HAP-1 (cell line): ENCODE data around the gene VAV2.

Experiments
- DNase-seq, 2 experiments: peaks; one replicate each; pipeline ENCODE4 v3.0.0-alpha.2; 2016 to 2020; ENCODE audit warnings: low spot score in 2 of 2
- H3K27me3 ChIP-seq: fragments of 250-450 bp; sonication (Bioruptor Pico); 2 replicates; pipeline ENCODE4 v1.5.1; 2020; ENCODE audit warnings: low read depth, mild to moderate bottlenecking, moderate library complexity
- H3K36me3 ChIP-seq: fragments of 250-450 bp; sonication (Bioruptor Pico); replicated peaks from 2 replicates; pipeline ENCODE4 v1.5.1; 2020; ENCODE audit warnings: mild to moderate bottlenecking
- H3K4me1 ChIP-seq: fragments of 250-450 bp; sonication (Bioruptor Pico); 2 replicates; pipeline ENCODE4 v1.5.1; 2020; ENCODE audit warnings: mild to moderate bottlenecking
- H3K4me3 ChIP-seq: fragments of 250-450 bp; sonication (Bioruptor Pico); 2 replicates; pipeline ENCODE4 v1.5.1; 2020; ENCODE audit warnings: mild to moderate bottlenecking, moderate library complexity
- H3K9me3 ChIP-seq: fragments of 250-450 bp; sonication (Bioruptor Pico); 2 replicates; pipeline ENCODE4 v1.5.1; 2020; ENCODE audit warnings: mild to moderate bottlenecking, moderate library complexity
- in situ Hi-C: fragments of 300-500 bp; cut with MboI; formaldehyde crosslinking; loops from 3 replicates; pipeline ENCODE4 v1.14.3; 2020; ENCODE audit warnings: low sequenced_read_pairs, inconsistent platforms, mixed read lengths

The VAV2 gene

GRCh38 chr9:133853331-133853730 lies 138.8 kb downstream of the VAV2 start:
- no peaks in the 10 kb centered on the region for H3K4me1 ChIP-seq
- in situ Hi-C loops, result no loop called here
- H3K4me3 ChIP-seq, result no peak overlapping the region
- no peaks in the 10 kb centered on the region for H3K9me3 ChIP-seq
- no peaks in the 10 kb centered on the region for H3K36me3 ChIP-seq
- no peaks in the 10 kb centered on the region for H3K27me3 ChIP-seq
- no peak for DNase-seq

- Histone ChIP-seq H3K9me3 (no peaks in the 10 kb centered on the region), H3K27me3 (no peaks in the 10 kb centered on the region), H3K4me3 (no peak overlapping the region), H3K36me3 (no peaks in the 10 kb centered on the region), H3K4me1 (no peaks in the 10 kb centered on the region)
- DNase-seq, result no peak
- in situ Hi-C loops, result no loop called here
Observed at GRCh38 chr9:133852431-133852830, 139.7 kb downstream of the VAV2 start.

- in situ Hi-C loops, result no loop called here
- H3K36me3 ChIP-seq, result no peaks in the 10 kb centered on the region
- DNase-seq, result no peak
- no peaks in the 10 kb centered on the region for H3K4me1 ChIP-seq
- H3K4me3 ChIP-seq, result no peak overlapping the region
- H3K9me3 ChIP-seq, result no peaks in the 10 kb centered on the region
- no peaks in the 10 kb centered on the region for H3K27me3 ChIP-seq
Observed at GRCh38 chr9:133851693-133852092, 140.4 kb downstream of the VAV2 start.

GRCh38 chr9:133850937-133851336 lies 141.2 kb downstream of the VAV2 start:
- H3K4me1 ChIP-seq, result no peaks in the 10 kb centered on the region

GRCh38 chr9:133850161-133850560 lies 142.0 kb downstream of the VAV2 start:
- DNase-seq, result no peak
- Histone ChIP-seq H3K27me3 (no peaks in the 10 kb centered on the region), H3K4me3 (no peak overlapping the region), H3K9me3 (no peaks in the 10 kb centered on the region), H3K4me1 (no peaks in the 10 kb centered on the region), H3K36me3 (no peaks in the 10 kb centered on the region)
- in situ Hi-C loops, result no loop called here

More at GRCh38 chr9:133850937-133851336, 141.2 kb downstream of the VAV2 start:
- H3K4me3 ChIP-seq, result no peak overlapping the region
- H3K9me3 ChIP-seq, result no peaks in the 10 kb centered on the region
- in situ Hi-C loops, result no loop called here
- DNase-seq, result no peak
- H3K27me3 ChIP-seq, result no peaks in the 10 kb centered on the region
- no peaks in the 10 kb centered on the region for H3K36me3 ChIP-seq

GRCh38 chr9:133849110-133849670 lies 142.9 kb downstream of the VAV2 start:
- H3K4me1 ChIP-seq, result no peaks in the 10 kb centered on the region
- in situ Hi-C loops, result no loop called here
- H3K36me3 ChIP-seq, result no peaks in the 10 kb centered on the region
- H3K4me3 ChIP-seq, result no peak overlapping the region
- no peak for DNase-seq
- no peaks in the 10 kb centered on the region for H3K9me3 ChIP-seq
- H3K27me3 ChIP-seq, result no peaks in the 10 kb centered on the region

- Histone ChIP-seq H3K4me1 (no peaks in the 10 kb centered on the region), H3K36me3 (no peaks in the 10 kb centered on the region)
Observed at GRCh38 chr9:133848471-133849109, 143.5 kb downstream of the VAV2 start.

GRCh38 chr9:133846483-133847090 lies 145.5 kb downstream of the VAV2 start:
- Histone ChIP-seq H3K4me3 (no peak overlapping the region), H3K4me1 (no peaks in the 10 kb centered on the region), H3K36me3 (no peaks in the 10 kb centered on the region), H3K27me3 (no peaks in the 10 kb centered on the region), H3K9me3 (no peaks in the 10 kb centered on the region)
- in situ Hi-C loops, result no loop called here
- no peak for DNase-seq

More at GRCh38 chr9:133848471-133849109, 143.5 kb downstream of the VAV2 start:
- in situ Hi-C loops, result no loop called here
- H3K27me3 ChIP-seq, result no peaks in the 10 kb centered on the region
- no peak for DNase-seq
- H3K9me3 ChIP-seq, result no peaks in the 10 kb centered on the region
- no peak overlapping the region for H3K4me3 ChIP-seq

- in situ Hi-C loops, result no loop called here
Observed at GRCh38 chr9:133845440-133845839, 146.7 kb downstream of the VAV2 start.

GRCh38 chr9:133844881-133845410 lies 147.2 kb downstream of the VAV2 start:
- no peak for DNase-seq

More at GRCh38 chr9:133845440-133845839, 146.7 kb downstream of the VAV2 start:
- Histone ChIP-seq H3K27me3 (no peaks in the 10 kb centered on the region), H3K4me1 (no peaks in the 10 kb centered on the region), H3K36me3 (no peaks in the 10 kb centered on the region), H3K9me3 (no peaks in the 10 kb centered on the region), H3K4me3 (no peak overlapping the region)
- no peak for DNase-seq

GRCh38 chr9:133844398-133844784 lies 147.7 kb downstream of the VAV2 start:
- Histone ChIP-seq H3K36me3 (no peaks in the 10 kb centered on the region), H3K9me3 (no peaks in the 10 kb centered on the region), H3K27me3 (no peaks in the 10 kb centered on the region), H3K4me1 (no peaks in the 10 kb centered on the region), H3K4me3 (no peak overlapping the region)
- in situ Hi-C loops, result no loop called here
- no peak for DNase-seq

More at GRCh38 chr9:133844881-133845410, 147.2 kb downstream of the VAV2 start:
- Histone ChIP-seq H3K9me3 (no peaks in the 10 kb centered on the region), H3K4me3 (no peak overlapping the region), H3K27me3 (no peaks in the 10 kb centered on the region), H3K36me3 (no peaks in the 10 kb centered on the region), H3K4me1 (no peaks in the 10 kb centered on the region)
- in situ Hi-C loops, result no loop called here

GRCh38 chr9:133843751-133844397 lies 148.2 kb downstream of the VAV2 start:
- DNase-seq, result no peak
- no peaks in the 10 kb centered on the region for H3K4me1 ChIP-seq
- H3K9me3 ChIP-seq, result no peaks in the 10 kb centered on the region
- no peaks in the 10 kb centered on the region for H3K36me3 ChIP-seq
- in situ Hi-C loops, result no loop called here
- H3K4me3 ChIP-seq, result no peak overlapping the region
- H3K27me3 ChIP-seq, result no peaks in the 10 kb centered on the region

- Histone ChIP-seq H3K27me3 (no peaks in the 10 kb centered on the region), H3K4me1 (no peaks in the 10 kb centered on the region), H3K9me3 (no peaks in the 10 kb centered on the region), H3K36me3 (no peaks in the 10 kb centered on the region), H3K4me3 (no peak overlapping the region)
- in situ Hi-C loops, result no loop called here
- DNase-seq, result no peak
Observed at GRCh38 chr9:133843250-133843649, 148.9 kb downstream of the VAV2 start.

GRCh38 chr9:133842721-133843227 lies 149.3 kb downstream of the VAV2 start:
- peaks cover 3% of the 10 kb centered on the region for H3K4me1 ChIP-seq
- in situ Hi-C loops, result no loop called here
- DNase-seq, result no peak
- H3K36me3 ChIP-seq, result no peaks in the 10 kb centered on the region
- H3K27me3 ChIP-seq, result no peaks in the 10 kb centered on the region
- no peak overlapping the region for H3K4me3 ChIP-seq
- no peaks in the 10 kb centered on the region for H3K9me3 ChIP-seq
